Nephron (organoid): Measurements from ENCODE around the gene ARHGAP10.
A peak's percentile ranks its signal among the peaks of the same experiment; 100 is the strongest.

Experiments
- H3K27ac Mint-ChIP-seq, 3 experiments: 2 replicates each; pipeline ENCODE4 v1.8.0; 2020; ENCODE audit warnings: mixed read lengths in 3 of 3, mild to moderate bottlenecking in 2 of 3, moderate library complexity in 1 of 3
- H3K27me3 Mint-ChIP-seq: 2 replicates; pipeline ENCODE4 v1.8.0; 2021; ENCODE audit warnings: low read depth, mild to moderate bottlenecking, moderate library complexity, mixed read lengths
- H3K36me3 Mint-ChIP-seq: 2 replicates; pipeline ENCODE4 v1.8.0; 2020; ENCODE audit warnings: low read depth, mixed read lengths
- H3K4me1 Mint-ChIP-seq: 2 replicates; pipeline ENCODE4 v1.8.0; 2020; ENCODE audit warnings: mixed read lengths
- H3K4me3 Mint-ChIP-seq, 3 experiments: 2 replicates each; pipeline ENCODE4 v1.8.0; 2020; ENCODE audit warnings: mild to moderate bottlenecking in 3 of 3, mixed read lengths in 3 of 3, moderate library complexity in 2 of 3
- H3K9me3 Mint-ChIP-seq: 2 replicates; pipeline ENCODE4 v1.8.0; 2020; ENCODE audit warnings: mixed read lengths
- CTCF ChIP-seq, 3 experiments: fragments of 200-600 bp; sonication (generic); IDR thresholded peaks; one replicate each; pipeline ENCODE4 v1.5.0; 2021; ENCODE audit warnings: antibody characterized with exemption in 3 of 3; ENCODE audit not compliant: unreplicated experiment in 3 of 3

Gene ARHGAP10

GRCh38 chr4:147780137-147780777 lies 48.4 kb downstream of the ARHGAP10 start:
- H3K4me3 Mint-ChIP-seq: no peak overlapping the region
- peaks cover 6% of the 10 kb centered on the region for H3K27me3 Mint-ChIP-seq
- peaks cover 13% of the 10 kb centered on the region for H3K4me1 Mint-ChIP-seq
- TF ChIP-seq CTCF (IDR thresholded peaks at IDR 0.05; ENCODE audit: unreplicated experiment in 3 of 3): no peak
- H3K36me3 Mint-ChIP-seq: no peaks in the 10 kb centered on the region
- H3K27ac Mint-ChIP-seq: no peak overlapping the region
- H3K9me3 Mint-ChIP-seq: no peaks in the 10 kb centered on the region

GRCh38 chr4:147782087-147782781 lies 50.3 kb downstream of the ARHGAP10 start:
- Mint-ChIP-seq H3K9me3 (no peaks in the 10 kb centered on the region), H3K36me3 (no peaks in the 10 kb centered on the region), H3K27me3 (peaks cover 6% of the 10 kb centered on the region), H3K4me3 (no peak overlapping the region), H3K27ac (peak overlapping the region in 1 of 3 experiments; percentile 5), H3K4me1 (peaks cover 23% of the 10 kb centered on the region)
- no peak for TF ChIP-seq CTCF (IDR thresholded peaks at IDR 0.05; ENCODE audit: unreplicated experiment in 3 of 3)

GRCh38 chr4:147785129-147785528 lies 53.2 kb downstream of the ARHGAP10 start:
- TF ChIP-seq CTCF (IDR thresholded peaks at IDR 0.05; ENCODE audit: unreplicated experiment in 3 of 3): no peak
- Mint-ChIP-seq H3K27ac (peak overlapping the region in 1 of 3 experiments; percentile 40), H3K4me3 (no peak overlapping the region), H3K27me3 (peaks cover 6% of the 10 kb centered on the region), H3K9me3 (no peaks in the 10 kb centered on the region), H3K36me3 (no peaks in the 10 kb centered on the region), H3K4me1 (peaks cover 39% of the 10 kb centered on the region)

GRCh38 chr4:147786031-147786430 lies 54.1 kb downstream of the ARHGAP10 start:
- peak overlapping the region; percentile 55 to 65 (median 58) for H3K27ac Mint-ChIP-seq
- no peak for TF ChIP-seq CTCF (IDR thresholded peaks at IDR 0.05; ENCODE audit: unreplicated experiment in 3 of 3)
- H3K9me3 Mint-ChIP-seq: no peaks in the 10 kb centered on the region
- no peaks in the 10 kb centered on the region for H3K36me3 Mint-ChIP-seq
- H3K4me3 Mint-ChIP-seq: peak overlapping the region in 1 of 3 experiments; percentile 10
- H3K27me3 Mint-ChIP-seq: peaks cover under 1% of the 10 kb centered on the region
- H3K4me1 Mint-ChIP-seq: peaks cover 39% of the 10 kb centered on the region

- Mint-ChIP-seq H3K27me3 (no peaks in the 10 kb centered on the region), H3K9me3 (no peaks in the 10 kb centered on the region), H3K27ac (peak overlapping the region; percentile 57 to 65 (median 58)), H3K4me1 (peaks cover 39% of the 10 kb centered on the region), H3K4me3 (no peak overlapping the region), H3K36me3 (no peaks in the 10 kb centered on the region)
- TF ChIP-seq CTCF (IDR thresholded peaks at IDR 0.05; ENCODE audit: unreplicated experiment in 3 of 3): no peak
These were observed 54.6 kb downstream of the ARHGAP10 start for GRCh38 chr4:147786531-147786930.
